GM10266 (cell line): ENCODE data around the gene KCNG3.

Experiments used
- DNase-seq: peaks from one replicate; pipeline ENCODE4 v3.0.0; 2012; ENCODE audit errors: extremely low spot score
- CTCF ChIP-seq: IDR thresholded peaks from 2 replicates; pipeline ENCODE4 v1.5.1; 2012; ENCODE audit warnings: mild to moderate bottlenecking, low read depth; ENCODE audit not compliant: control insufficient read depth, insufficient read depth; ENCODE audit errors: missing control alignments

The KCNG3 gene

GRCh38 chr2:42519624-42520023, 25.8 kb upstream of the KCNG3 start:
- no peak for DNase-seq
- TF ChIP-seq CTCF: no peak

GRCh38 chr2:42516418-42516901, 22.7 kb upstream of the KCNG3 start:
- no peak for DNase-seq
- no peak for TF ChIP-seq CTCF

GRCh38 chr2:42513252-42513918, 19.6 kb upstream of the KCNG3 start:
- TF ChIP-seq CTCF: peak; percentile 43

GRCh38 chr2:42510608-42511243, 16.9 kb upstream of the KCNG3 start:
- no peak for DNase-seq

More at GRCh38 chr2:42513252-42513918, 19.6 kb upstream of the KCNG3 start:
- no peak for DNase-seq

GRCh38 chr2:42510191-42510590, 16.4 kb upstream of the KCNG3 start:
- no peak for DNase-seq
- no peak for TF ChIP-seq CTCF

More at GRCh38 chr2:42510608-42511243, 16.9 kb upstream of the KCNG3 start:
- TF ChIP-seq CTCF: no peak

GRCh38 chr2:42504364-42505230, 10.8 kb upstream of the KCNG3 start:
- DNase-seq: no peak
- no peak for TF ChIP-seq CTCF
